Fibroblast of skin of right quadriceps (primary cell): ENCODE data around the gene CADM2.

ENCODE experiments used
- DNase-seq: peaks from one replicate; pipeline ENCODE4 v3.0.0-alpha.2; 2013

CADM2 gene

DNA sequence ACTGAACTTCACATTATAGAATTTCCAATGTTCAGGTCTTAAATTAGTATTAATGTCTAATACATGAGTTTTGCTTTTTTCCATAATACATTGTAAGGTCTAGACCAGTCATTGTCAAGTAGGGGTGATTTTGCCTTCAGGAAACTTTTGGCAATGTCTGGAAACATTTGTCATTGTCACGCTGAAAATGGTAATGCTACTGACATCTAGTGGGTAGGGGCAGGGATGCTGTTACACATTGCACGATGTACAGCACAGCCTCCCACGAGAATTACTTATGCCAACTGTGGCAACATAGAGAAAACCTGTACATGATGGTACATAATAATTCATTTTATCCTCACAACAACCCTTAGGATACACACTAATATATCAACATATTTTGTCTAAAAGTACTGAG is 384.1 kb downstream of the CADM2 start:
- no peak for DNase-seq

- DNase-seq, result no peak
Observed at GRCh38 chr3:85355572-85355971, 396.8 kb downstream of the CADM2 start.

DNA sequence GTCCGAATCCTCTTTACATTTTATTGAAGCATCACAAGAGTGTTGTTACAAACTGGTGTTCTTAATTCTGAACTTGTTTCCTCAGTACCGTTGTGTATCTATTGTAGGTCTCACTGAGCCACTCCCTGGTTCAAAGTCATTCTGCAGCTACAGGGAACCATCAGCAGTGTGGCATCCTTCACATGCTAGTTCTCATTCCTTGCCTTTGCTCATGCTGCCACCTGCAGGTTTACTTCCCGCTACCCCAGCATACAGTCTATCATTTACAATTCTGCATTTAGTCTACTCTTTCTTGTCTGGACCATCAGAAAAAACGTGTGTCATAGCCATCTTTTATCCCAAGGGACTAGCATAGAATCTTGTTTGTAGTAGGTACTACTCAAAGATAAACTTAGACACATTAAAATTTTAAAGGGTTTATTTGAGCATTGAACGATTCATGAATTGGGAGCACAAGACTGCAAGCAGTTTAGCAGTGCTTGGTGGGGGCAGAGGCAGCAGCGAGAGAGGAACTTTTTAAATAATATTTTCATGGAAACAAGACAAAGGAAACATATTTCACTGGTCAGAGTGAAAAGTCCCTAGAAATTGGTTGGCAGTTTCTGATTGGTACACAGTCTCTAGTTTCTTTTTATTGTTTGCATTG is 402.1 kb downstream of the CADM2 start:
- peak; percentile 31 for DNase-seq

- no peak for DNase-seq
Observed at GRCh38 chr3:85364296-85364909, 405.6 kb downstream of the CADM2 start.

DNA sequence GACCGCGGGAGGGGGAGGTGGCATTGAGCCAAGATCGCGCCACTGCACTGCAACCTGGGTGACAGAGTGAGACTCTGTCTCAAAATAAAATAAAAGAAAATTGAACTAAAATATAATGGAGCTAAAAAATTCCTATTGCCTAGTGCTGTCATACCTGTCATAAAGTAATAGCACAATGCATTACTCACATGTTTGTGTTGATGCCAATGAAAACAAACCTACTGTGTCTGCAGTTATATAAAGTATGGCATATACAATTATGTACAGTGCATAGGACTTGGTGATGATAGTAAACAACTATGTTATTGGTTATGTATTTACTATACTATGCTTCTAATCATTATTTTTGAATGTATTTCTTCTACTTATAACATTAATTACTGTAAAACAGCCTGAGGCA is 411.6 kb downstream of the CADM2 start:
- no peak for DNase-seq

- DNase-seq, result no peak
Observed at GRCh38 chr3:85376131-85376530, 417.3 kb downstream of the CADM2 start.

DNA sequence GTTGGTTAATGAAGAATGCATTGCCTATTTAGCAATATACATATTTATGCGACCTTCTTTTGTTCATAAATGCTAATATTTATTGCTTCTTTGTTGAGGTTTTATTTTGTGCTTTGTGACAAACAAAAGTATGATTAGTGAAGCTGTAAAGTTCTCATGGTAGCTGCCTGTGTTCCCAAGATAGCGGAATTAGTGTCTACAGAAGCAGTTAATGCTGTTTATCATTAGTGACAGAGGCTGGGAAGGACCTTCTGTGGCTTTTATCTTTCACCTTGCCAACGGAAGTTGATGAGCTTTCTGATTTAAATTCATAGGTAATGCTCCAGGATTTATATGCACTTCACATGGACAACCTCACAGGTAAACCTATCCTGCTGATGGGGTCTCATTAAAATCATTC is 418.3 kb downstream of the CADM2 start:
- no peak for DNase-seq

- no peak for DNase-seq
Observed at GRCh38 chr3:85384372-85384771, 425.6 kb downstream of the CADM2 start.

GRCh38 chr3:85387913-85388505 is 429.2 kb downstream of the CADM2 start:
- DNase-seq, result no peak

DNA sequence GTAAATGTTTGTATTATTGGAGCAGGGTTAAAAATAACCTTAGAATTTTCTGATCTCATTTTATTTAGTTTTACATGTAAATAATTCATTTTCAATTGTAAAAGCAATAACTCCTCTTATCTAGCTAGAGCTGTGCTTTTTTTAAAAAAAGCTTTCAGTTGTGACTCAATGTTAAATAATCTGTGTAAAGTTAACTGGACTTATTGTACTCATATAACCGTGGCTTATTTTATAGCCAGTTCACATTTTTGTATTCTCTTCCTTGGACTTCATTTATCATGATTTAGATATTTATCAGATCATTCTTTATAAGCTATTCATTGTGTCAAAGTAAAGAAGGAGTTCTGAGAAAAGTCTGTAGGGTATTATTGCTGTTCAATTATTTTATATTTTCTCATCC is 435.6 kb downstream of the CADM2 start:
- no peak for DNase-seq

- DNase-seq, result no peak
Observed at GRCh38 chr3:85397434-85397833, 438.6 kb downstream of the CADM2 start.

DNA sequence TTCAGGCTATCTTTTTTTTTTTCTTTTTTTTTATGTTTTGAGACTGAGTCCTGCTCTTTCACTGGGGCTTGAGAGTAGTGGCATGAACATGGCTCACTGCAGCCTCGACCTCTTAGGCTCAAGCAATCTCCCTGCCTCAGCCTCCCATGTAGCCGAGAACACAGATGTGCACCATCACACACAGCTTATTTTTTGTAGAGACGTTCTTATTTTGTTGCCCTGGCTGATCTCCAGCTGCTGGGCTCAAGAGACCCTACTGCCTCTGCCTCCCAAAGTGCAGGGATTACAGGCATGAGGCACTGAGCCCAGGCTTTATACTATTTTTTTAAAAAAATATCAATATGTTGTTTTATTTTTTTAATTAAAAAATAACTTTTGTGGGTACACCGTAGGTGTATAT is 467.3 kb downstream of the CADM2 start:
- DNase-seq, result no peak

DNA sequence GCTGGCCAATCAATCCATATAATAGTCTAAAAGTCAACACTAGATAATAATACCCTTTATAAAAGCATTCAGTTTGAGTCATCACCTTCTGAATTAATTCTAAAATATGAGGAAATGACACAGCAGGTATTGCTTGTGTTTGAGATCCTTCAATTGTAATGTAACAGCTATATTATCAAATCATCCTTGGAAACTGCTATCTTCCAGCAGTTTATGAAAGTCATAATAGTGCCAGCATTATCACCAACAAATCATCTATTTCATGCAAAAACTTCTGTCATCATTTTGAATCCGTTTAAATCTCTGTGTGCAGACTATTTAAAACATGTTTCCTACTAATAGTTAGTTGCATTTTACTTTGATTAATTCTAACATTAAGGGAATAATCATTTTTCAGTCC is 468.7 kb downstream of the CADM2 start:
- DNase-seq, result no peak

GRCh38 chr3:85432081-85432480 is 473.3 kb downstream of the CADM2 start:
- DNase-seq, result no peak

GRCh38 chr3:85433319-85433718 is 474.5 kb downstream of the CADM2 start:
- DNase-seq, result no peak

DNA sequence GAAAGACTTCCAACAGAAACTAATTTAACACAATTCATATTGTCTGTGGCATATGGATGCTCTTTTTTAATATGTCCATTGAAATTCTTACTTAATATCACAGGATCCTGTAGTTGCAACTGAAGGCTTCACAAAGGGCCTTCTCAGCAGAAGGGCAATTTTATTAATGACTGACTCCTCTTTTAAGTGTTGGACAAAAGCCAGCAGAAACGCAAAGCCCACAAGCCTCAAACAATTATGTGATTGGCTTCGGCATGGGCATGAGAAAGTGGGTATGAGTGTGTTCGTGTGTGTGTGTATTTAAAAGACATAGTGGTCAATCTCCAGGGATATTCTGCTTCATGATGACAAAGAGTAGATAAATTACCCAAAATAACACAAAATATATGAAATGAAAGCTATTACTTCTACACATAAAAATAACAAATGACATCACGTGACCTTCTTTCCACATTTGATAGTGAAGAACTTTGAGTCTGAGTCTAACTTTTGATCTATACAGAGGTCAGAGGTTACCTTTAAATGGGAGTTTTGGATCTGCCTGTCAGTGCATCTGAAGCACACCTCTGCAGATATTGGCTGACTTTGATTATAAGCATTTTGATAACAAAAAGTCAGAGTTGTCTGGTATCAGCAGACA is 496.9 kb downstream of the CADM2 start:
- no peak for DNase-seq

- no peak for DNase-seq
Observed at GRCh38 chr3:85474241-85474640, 515.5 kb downstream of the CADM2 start.

DNA sequence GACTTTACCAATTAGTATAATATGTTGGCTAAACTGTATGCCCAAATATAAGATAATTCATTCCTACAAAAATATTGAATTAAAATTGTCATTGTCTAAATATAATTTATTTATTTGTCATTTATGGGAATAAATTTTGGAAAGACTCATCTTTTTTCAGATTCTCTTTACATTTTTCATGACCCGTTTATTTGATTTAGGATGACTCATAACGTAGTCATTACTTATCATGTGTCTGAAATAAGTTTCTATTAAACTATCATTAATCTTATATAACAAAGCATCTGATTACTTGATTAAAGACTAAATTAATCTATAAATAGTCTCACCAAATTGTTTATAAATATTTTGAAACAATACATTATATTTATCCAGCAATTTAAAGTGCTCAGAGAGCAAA is 516.6 kb downstream of the CADM2 start:
- DNase-seq, result no peak

DNA sequence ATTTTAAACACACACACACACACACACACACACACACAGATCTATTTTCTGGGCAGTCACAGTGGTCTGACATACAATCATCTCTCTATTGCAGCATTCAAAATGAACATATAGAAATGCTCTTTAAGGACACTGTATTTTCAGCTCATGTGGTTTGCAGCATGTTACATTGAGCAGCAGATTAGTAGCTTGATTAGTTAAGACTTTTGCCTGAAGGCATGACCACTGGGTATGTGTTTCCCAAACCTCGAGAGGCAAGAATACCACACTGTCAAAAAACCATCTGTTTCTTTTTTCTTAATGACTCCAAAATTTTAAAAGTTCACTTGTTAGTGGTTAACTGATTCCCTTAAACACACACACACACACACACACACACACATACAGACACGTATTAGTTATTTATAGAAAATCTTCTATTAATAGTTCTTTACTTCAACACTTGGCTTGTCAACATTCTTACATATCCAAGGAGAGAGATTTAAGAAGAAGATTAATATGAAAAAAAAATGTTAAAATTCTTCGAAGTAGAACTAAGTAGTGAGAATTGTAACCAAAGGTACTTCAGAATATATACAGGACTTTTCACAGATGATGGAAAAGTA is 518.2 kb downstream of the CADM2 start:
- no peak for DNase-seq

- no peak for DNase-seq
Observed at GRCh38 chr3:85481411-85482212, 522.8 kb downstream of the CADM2 start.

- DNase-seq, result no peak
Observed at GRCh38 chr3:85482213-85482490, 523.4 kb downstream of the CADM2 start.

DNA sequence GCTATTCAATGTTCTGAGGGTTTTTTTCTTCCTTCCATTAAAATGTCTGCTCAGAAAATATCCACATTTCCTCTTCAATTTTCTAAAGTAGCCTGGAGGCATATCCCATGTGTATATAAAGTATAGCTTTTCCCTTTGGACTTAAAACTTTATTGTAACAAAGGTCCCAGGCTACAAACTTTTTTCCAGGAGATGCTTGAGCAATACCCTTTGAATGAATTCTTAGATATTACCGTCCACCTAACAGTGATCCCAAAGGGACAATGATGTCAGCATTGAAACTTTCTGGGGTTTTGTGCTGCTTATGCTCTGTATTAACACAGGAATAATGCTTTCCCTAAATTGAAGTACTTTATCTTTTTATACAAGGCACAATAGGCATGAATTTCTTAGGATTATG is 525.2 kb downstream of the CADM2 start:
- DNase-seq, result peak; percentile 11

DNA sequence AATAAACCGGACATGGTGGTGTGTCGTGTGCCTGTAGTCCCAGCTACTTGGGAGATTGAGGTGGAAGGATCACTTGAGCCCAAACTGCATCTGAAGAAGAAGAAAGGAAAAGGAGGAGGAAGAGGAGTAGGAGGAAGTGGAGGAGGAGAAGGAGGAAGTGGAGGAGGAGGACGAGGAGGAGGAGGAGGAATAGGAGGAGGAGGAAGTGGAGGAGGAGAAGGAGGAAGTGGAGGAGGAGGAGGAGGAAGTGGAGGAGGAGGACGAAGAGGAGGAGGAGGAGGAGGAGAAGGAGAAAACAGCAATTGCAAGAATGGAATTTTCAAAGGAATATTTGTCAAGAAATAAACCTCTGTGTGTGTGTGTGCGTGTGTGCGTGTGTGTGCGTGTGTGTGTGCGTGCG is 528.6 kb downstream of the CADM2 start:
- no peak for DNase-seq
